GM10266 (cell line): Measurements from ENCODE around the gene TOGARAM2.

Source experiments
- DNase-seq: peaks from one replicate; pipeline ENCODE4 v3.0.0; 2012; ENCODE audit errors: extremely low spot score
- TF ChIP-seq, protein P1 (sequence below): IDR thresholded peaks from 2 replicates; pipeline ENCODE4 v1.5.1; 2012; ENCODE audit warnings: mild to moderate bottlenecking, low read depth; ENCODE audit not compliant: control insufficient read depth, insufficient read depth; ENCODE audit errors: missing control alignments

The TOGARAM2 gene

GRCh38 chr2:28960401-28960800 is 20.7 kb upstream of the TOGARAM2 start:
- DNase-seq: no peak
- TF ChIP-seq, protein P1, sequence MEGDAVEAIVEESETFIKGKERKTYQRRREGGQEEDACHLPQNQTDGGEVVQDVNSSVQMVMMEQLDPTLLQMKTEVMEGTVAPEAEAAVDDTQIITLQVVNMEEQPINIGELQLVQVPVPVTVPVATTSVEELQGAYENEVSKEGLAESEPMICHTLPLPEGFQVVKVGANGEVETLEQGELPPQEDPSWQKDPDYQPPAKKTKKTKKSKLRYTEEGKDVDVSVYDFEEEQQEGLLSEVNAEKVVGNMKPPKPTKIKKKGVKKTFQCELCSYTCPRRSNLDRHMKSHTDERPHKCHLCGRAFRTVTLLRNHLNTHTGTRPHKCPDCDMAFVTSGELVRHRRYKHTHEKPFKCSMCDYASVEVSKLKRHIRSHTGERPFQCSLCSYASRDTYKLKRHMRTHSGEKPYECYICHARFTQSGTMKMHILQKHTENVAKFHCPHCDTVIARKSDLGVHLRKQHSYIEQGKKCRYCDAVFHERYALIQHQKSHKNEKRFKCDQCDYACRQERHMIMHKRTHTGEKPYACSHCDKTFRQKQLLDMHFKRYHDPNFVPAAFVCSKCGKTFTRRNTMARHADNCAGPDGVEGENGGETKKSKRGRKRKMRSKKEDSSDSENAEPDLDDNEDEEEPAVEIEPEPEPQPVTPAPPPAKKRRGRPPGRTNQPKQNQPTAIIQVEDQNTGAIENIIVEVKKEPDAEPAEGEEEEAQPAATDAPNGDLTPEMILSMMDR: no peak

GRCh38 chr2:28962505-28962904 is 18.6 kb upstream of the TOGARAM2 start:
- no peak for DNase-seq
- TF ChIP-seq, protein P1: no peak

DNA sequence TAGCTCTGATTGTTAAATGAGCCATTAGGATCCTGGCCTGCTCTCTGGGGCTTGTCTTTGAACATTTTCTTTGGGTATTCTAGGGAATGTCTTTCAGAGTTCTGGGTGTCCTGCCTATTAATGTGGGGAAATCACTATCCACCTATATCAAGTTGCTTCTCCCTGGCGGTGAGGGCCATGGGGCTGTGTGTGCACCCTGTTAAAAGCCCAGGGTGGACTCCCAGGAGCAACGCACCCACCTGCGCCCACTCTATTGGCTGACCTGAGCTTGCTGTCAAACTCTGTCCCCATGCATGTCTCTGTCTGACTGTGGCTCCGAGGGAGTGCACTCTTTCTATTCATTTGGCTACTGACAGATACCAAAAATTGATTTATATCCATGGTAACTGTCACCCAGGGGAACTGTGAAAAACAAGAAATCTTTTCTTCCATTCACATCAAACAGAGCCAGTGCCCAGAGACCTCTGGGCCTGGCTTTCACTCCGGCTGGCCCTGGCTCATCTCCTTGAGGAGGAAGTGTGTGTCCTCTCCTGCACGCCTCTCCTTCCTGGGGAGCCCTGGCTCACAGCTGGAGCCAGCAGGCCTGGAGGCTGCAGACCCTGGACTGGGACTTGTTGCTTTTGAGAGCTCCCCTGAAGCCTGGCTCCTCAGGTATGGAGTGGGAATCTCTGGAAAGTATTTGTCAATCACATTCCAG is 10.5 kb upstream of the TOGARAM2 start:
- TF ChIP-seq, protein P1: no peak

DNA sequence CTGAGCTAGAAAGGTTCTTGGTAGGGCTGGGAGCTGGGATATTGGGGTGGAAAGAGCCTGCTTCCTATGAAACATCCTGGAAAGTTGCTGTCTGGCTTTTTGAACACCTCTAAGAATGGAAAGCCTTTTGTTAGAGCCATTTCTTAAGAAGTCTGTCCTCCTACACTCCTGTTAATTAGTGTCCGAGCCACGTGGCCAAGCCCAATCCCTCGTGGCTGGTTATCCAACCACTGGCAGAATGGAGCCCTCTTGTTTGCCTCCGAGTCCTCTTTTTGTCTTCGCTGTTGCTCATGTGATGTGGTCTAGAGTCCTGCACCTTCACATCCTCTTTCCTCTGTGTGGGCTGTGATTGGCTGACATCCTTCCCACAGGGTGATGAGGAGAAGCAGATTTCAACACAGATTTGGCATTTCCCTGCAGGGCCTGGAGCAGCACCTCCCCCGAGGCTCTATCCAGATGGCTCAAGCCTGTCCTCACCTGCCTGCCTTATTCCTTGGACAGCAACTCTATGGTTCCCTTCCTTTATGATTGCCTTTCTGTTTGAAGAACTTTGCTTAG is 8.2 kb upstream of the TOGARAM2 start:
- TF ChIP-seq, protein P1: no peak
- DNase-seq: no peak

More for the DNA sequence above, 10.5 kb upstream of the TOGARAM2 start:
- DNase-seq: no peak

DNA sequence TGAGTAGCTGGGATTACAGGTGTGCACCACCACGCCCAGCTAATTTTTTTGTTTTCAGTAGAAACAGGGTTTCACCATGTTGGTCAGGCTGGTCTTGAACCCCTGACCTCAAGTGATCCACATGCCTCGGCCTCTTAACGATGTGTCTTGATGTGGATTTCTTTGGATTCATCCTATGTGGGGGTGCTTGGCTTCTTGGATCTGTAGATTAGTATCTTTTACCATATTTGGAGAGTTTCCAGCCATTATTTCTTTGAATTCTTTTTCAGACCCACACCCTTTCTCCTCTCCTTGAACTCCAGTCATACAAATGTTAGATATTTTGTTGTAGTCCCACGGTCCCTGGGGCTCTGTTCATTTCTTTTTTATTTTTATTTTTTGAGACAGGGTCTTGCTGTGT is 6.8 kb upstream of the TOGARAM2 start:
- DNase-seq: no peak
- TF ChIP-seq, protein P1: no peak

DNA sequence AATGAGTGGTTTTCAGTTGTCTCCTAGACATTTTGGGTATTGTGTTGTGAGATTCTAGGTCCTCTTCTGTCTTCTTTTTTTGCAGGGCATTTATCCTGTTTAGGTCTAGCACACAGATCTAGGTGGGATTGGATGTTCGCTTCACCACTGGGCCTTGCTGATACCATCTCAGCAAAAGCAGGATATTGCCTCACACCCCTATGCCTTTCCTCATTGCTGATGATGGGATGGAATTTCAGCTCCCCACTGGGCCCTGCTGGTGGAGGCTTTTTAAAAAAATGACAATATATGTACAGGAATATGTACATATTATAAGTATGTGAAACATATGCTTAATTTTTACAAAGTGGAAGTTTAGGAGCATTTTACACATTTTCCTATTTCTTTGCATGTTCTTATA is 5.4 kb upstream of the TOGARAM2 start:
- TF ChIP-seq, protein P1: no peak
- no peak for DNase-seq

DNA sequence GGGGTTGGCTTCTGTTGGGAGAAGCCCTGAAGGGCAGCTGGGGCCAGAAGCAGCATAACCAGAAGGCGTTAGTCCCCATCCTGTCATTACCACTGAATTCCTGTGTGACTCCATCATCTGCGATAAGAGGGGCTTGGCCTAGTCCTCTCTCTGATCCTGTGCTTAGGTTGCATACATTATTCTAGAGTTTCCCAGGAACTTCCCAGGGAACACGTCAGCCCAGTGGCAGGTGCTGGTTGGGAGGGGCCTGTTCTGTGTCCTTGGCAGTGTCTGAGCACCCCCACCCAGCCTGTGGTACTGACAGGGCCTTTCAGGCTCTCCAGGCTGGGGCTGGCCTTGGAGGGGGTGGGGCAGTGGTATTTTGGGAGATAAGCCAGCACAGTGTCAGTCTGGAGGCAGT is 4.5 kb upstream of the TOGARAM2 start:
- TF ChIP-seq, protein P1: no peak
- DNase-seq: no peak
